GM15510 (cell line): ENCODE measurements around the gene DSCAML1.

Experiments
- POLR2A ChIP-seq: IDR thresholded peaks from 3 replicates; pipeline ENCODE4 v1.6.1; 2011; ENCODE audit warnings: borderline replicate concordance; ENCODE audit not compliant: insufficient read length; ENCODE audit errors: extremely low read depth

DSCAML1 gene

DNA sequence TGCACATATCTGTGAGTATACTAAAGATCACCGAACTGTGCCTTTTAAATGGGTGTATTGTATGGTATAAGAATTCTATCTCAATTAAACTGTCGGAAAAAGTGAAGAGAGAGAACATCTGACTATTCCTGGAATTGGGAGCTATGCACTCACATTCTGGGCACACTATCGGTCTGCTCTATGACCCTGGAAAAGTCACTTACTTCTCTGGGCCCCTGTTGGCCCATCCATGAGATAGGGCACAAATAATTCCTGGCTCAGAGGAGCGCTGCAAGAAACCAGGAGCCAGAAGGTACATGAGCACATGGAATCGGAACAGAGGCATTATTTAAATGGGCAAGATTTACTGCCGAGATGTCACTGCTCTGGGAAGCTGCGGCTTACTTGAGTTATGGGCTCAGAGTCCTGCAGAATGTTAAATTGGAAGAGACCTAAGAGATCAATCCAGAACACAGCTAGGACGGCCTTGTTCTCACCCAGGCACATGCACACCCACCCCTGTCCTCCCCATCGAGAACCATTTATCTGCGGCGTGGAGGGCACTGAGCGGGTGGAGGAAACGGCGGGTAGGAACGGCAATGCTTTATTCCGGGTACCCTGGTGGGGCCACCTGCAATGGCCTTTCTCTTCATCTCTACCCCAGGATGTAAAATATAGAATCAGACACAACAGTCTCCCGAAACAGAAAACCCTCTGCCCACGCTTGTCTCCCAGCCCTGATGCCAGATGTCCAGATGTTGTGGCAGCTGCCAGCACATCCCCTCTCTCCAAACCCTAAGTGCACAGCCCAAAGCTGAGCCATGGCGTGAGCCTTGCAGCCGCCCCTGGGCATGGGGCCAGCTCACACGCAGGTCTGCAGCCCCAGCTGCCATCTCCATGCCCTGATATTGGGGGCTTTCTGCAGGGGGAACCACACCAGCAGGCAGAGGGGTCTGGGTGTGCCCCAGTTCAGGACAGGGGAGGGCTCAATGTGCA is 142.4 kb downstream of the DSCAML1 start:
- TF ChIP-seq POLR2A, result no peak

DNA sequence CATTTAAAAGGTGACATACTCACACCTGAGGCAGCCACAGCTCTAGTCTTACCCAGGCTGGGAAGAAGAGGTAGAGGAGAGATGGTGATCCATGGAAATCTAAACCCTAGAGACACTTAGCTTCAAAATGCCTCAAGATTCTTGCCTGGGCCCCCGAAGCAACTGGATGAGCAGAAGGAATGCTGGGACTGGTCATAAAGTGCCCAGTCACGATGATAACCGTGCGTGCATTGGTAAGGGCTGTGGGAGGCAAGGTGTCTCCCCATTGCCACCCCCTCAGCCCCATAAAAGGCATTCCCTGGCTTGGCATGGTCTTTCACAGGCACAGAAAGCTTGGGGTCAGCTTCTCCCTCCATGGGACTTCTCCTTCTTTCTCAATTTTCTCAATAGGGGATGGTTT is 144.5 kb downstream of the DSCAML1 start:
- no peak for TF ChIP-seq POLR2A

DNA sequence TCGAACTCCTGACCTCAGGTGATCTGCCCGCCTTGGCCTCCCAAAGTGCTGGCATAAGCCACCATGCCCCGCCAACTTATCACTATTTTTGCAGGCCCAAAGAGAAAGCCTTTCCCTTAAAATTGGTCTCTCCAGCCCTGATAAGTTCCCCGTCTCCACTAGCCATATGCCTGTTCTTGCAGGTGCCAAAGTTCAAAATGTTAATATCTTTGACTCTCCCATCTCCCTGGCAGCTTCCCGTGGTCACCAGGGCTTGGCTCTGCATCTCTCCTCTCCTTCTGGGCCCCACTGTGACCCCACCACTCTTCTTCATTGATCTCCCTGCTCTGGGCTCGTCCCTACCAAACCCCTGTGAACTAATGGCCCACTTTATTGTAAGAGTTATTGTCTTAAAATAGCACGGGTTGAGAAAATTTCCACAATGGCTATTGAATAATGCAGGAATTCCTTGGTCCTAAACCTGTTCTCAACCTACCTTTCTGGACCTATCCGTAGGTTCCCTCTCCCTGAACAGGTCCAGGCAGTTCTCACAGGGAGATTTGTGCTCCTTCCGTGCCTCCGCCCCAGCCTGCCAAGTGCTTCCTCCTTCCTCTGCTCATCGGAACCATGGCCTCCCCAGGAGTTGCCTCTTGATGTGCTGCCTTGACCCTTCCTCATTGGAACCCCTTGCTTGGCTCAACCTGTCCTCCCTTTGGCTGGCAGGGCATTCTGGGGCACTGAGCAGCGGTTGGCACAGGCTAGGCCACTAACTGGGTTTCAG is 147.5 kb downstream of the DSCAML1 start:
- TF ChIP-seq POLR2A, result no peak

GRCh38 chr11:117647872-117648271 is 149.1 kb downstream of the DSCAML1 start:
- no peak for TF ChIP-seq POLR2A

DNA sequence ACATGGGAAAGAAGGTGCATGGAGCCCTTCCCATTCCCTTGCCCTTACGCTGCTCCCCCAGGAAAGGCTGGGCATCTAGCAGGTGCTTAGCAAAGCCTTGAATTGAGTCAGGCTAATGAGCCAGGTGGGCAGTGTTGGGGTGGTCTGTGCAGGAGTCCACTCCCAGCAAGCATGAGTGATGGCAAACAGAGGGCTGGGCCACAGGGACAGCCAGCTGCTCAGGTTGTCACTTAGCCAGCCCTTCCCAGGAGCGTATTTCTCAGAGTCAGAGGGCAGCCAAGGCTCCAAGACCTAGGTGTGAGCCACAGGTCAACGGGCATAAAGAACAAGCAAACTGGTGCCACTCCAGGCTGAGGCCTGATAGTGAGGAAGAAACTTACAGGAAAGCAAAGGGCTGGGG is 149.8 kb downstream of the DSCAML1 start:
- no peak for TF ChIP-seq POLR2A

DNA sequence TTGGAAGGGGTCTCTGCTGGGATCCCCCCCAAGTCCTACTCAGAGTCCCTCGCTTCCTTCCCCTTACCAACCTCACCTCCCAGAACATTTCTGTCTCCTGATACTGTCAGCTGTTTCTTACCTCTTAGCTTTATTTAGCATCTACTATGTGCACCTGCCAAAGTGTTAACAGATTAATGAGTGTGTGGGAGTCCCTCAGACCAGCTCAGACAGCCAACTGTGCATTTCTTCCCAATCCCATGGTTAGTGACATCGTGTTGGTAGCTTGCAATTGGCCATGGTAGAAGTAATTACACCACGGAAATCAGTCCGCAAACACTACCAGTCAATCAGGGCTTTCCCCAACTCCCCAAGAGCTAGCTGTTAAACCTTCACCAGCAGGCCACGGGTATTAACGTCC is 150.6 kb downstream of the DSCAML1 start:
- TF ChIP-seq POLR2A, result no peak

DNA sequence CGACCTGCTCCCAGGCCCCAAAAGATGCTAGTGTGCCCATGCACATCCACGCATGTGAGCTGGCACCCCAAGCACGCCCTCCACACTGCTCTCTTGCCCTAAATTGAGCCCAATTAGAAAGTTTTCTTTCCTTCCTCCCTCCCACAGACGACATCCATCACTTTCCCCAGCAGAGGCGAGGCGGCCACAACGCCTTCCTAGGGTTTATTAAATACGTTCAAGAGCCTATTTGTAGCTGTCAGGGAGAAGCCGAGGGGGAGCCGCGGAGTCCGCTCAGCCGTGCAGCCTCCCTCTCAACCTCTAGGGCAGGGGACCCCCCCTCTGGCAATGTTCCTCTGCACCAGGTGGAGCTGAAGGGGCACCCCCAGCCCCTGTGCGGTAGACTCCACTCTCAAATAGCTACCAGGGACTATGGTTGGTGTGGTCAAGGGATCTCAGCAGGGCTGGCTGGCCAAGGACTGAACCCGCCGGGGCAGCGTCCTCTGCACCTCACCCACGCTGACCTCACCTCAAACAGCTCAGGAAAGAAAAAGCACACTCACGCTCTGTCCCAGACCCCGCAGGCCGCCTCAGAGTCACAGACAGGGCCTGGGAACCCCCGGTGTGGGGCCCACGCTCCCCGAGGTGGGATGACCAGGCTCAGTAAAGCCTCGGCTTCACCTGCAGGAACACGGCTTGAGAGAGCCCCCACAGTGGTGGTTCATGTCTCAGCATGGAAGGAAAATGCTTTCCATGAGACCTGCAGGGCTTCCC is 152.4 kb downstream of the DSCAML1 start:
- TF ChIP-seq POLR2A, result no peak

GRCh38 chr11:117643606-117644300 is 153.3 kb downstream of the DSCAML1 start:
- TF ChIP-seq POLR2A, result no peak

DNA sequence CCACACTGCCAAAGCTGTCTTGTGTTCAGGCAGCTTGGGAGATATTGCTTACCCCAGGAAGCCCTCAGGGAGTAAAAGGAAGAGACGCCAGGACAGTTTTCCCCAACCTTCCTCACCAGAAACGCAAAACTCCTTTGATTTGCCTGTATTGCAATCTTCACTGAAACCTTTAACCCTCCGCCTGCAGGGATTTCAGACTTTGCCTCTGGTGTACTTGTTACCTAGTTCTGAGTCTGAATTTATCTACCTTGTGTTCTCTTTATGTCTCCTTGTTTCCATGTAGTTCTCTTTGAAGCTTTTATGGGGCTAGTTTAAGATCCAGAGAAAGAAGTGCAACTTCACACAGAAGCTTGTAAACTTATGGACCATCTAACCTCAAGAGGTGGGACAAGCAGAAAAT is 154.2 kb downstream of the DSCAML1 start:
- no peak for TF ChIP-seq POLR2A

GRCh38 chr11:117642396-117642795 is 154.6 kb downstream of the DSCAML1 start:
- no peak for TF ChIP-seq POLR2A

DNA sequence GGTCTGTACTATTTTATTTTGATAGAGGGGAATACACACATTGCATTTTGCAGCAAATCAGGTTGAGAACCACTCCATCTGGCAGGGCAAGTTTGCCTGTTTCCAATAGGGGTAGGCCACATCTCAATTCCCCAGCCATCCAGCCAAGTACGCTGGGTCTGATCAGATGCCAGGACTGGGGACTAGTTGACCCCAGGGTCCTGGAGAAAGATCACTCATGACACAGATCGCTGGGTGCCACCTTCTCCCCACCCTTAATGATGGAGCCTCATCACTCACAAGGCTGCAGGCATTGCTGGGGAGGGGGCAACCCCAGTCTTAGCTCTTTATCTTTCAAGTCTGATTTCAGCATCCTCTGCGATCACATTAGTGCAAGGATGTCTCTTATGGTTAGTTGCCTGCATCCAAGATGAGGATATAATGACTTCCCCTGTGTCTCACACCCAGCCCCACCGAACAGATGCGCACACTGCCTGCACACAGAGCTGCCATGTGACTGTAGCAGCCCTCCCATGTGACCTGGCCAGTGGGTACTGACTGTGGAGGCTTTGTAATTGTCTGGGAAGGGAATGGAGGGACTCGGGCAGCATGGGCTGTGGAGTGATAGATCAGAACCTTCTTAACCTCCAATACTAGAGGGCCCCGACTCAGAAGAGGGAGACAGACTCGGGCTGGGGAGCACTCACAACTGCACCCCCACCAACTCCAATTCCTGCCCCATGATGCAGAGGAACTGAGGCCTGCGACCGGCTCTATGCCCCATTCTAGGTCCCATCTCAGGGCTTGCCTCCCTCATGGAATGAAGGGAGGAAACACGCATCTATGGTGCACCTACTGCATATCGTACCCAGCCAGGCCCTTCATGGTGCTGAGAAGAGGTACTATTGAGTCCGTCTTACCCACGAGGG is 155.8 kb downstream of the DSCAML1 start:
- TF ChIP-seq POLR2A, result no peak

GRCh38 chr11:117640041-117640440 is 157.0 kb downstream of the DSCAML1 start:
- no peak for TF ChIP-seq POLR2A

- no peak for TF ChIP-seq POLR2A
Observed at GRCh38 chr11:117639601-117640000, 157.4 kb downstream of the DSCAML1 start.

GRCh38 chr11:117638911-117639543 is 158.0 kb downstream of the DSCAML1 start:
- no peak for TF ChIP-seq POLR2A
